Epithelial cell of esophagus (primary cell): ENCODE data around the gene OTULINL.
A peak's percentile ranks its signal among the peaks of the same experiment; 100 is the strongest.

Experiments used
- DNase-seq: peaks from one replicate; pipeline ENCODE4 v3.0.0; 2010; ENCODE audit warnings: low read depth
- H3K4me3 ChIP-seq: 2 replicates; pipeline ENCODE4 v1.5.1; 2011; ENCODE audit warnings: mild to moderate bottlenecking, low read length, control low read depth
- TF ChIP-seq, protein P1 (sequence below): IDR thresholded peaks from 2 replicates; pipeline ENCODE4 v1.5.1; 2011; ENCODE audit warnings: low read depth, mild to moderate bottlenecking, low read length, control low read depth, inconsistent platforms; ENCODE audit not compliant: insufficient read depth; ENCODE audit errors: missing control alignments

Gene OTULINL

DNA sequence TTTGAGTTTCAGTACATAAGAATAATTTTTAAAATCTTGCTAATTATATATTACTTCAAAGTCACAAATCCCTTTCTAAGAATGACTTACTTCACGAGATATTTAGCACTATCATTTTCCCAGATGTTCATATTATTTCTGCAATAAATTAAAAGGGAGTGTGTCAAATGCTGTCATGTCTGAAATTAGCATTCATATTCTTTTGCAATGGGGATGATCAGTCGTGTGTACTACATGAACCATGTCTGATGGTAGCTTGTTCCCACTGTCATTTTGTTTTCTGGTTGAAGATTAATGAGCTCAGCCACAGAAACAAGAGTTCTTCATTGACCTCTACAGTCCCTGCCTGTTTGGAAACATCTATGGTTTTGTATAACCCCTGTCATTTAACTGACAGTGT, 30.1 kb downstream of the OTULINL start:
- TF ChIP-seq, protein P1, sequence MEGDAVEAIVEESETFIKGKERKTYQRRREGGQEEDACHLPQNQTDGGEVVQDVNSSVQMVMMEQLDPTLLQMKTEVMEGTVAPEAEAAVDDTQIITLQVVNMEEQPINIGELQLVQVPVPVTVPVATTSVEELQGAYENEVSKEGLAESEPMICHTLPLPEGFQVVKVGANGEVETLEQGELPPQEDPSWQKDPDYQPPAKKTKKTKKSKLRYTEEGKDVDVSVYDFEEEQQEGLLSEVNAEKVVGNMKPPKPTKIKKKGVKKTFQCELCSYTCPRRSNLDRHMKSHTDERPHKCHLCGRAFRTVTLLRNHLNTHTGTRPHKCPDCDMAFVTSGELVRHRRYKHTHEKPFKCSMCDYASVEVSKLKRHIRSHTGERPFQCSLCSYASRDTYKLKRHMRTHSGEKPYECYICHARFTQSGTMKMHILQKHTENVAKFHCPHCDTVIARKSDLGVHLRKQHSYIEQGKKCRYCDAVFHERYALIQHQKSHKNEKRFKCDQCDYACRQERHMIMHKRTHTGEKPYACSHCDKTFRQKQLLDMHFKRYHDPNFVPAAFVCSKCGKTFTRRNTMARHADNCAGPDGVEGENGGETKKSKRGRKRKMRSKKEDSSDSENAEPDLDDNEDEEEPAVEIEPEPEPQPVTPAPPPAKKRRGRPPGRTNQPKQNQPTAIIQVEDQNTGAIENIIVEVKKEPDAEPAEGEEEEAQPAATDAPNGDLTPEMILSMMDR, result no peak
- H3K4me3 ChIP-seq, result no peak overlapping the region
- no peak for DNase-seq

DNA sequence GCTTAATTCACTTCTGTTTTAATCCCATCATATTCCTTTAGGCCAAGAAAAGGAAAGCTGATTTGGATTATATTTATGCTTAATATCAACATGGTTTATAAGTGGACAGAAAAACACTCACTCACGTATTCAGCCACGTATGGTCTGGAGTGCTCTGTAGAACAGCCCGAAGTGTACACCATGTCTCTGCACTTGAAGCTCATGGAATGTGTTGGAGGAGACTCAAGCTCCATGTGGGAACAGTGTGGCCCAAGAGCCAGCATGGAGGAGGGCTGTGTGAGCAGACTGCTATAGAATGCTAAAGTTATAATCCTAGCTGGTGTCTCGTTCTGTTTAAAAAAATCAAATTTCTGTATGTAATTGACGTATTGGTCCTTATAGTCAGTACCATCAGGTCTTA, 32.9 kb downstream of the OTULINL start:
- no peak for DNase-seq
- TF ChIP-seq, protein P1, result no peak

DNA sequence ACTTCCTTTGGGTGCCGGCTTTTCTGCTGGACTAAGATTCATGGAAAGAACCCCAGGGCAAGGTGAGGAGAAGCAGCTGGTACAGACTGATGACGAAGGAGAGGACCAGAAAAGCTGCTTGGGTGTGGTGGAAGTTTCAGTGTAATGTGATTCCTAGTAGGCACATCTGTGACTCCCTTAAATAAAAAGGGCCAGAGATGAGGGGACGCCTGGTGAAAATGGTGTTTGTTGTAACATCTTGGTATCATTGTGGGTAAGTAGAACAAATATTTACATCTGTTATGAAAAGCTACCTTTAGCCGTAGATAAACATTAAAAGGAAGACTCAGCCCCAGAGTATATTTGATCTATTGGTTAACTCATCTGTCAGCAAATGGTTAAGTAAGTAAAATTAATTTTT, 33.8 kb downstream of the OTULINL start:
- H3K4me3 ChIP-seq, result no peak overlapping the region
- DNase-seq, result peak; percentile 16
- TF ChIP-seq, protein P1, result no peak

More for the DNA sequence above, 32.9 kb downstream of the OTULINL start:
- no peak overlapping the region for H3K4me3 ChIP-seq

DNA sequence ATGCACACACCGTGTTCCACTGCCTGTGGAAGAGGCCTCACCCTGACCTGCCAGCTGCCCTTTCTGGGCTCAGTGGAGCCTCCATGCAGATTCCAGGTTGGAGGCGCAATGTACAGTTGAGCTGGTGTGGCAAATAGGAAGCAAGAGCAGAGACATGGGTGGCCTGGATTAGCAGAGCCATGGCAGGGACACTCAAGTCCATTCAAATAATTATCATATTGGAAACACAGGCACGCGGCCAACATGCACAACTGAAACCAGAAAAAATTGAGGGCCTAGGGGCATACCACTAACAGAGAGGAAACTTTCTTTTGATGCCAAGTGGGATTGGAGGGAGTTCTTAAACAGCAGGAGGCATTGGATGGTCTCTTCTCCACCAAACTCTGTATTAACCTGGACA, 35.8 kb downstream of the OTULINL start:
- DNase-seq, result no peak

DNA sequence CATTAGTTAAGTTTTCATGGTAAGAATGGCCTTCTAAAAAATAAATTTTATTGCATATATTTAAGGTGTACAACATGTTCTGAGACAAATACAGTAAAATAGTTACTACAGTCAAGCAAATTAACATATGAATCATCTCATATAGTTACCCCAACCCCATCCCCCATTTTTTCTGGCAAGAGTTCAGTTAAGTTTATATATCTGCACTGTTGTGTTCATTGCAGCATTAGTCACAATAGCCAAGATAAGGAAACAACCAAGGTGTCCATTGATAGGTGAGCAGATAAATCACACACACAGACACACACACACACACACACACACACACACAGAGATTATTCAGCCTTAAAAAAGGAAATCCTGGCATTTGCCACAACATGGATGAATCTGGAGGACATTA, 45.7 kb downstream of the OTULINL start:
- no peak overlapping the region for H3K4me3 ChIP-seq
- TF ChIP-seq, protein P1, result no peak
- DNase-seq, result peak; percentile 12

More for the DNA sequence above, 35.8 kb downstream of the OTULINL start:
- no peak overlapping the region for H3K4me3 ChIP-seq
- TF ChIP-seq, protein P1, result no peak

DNA sequence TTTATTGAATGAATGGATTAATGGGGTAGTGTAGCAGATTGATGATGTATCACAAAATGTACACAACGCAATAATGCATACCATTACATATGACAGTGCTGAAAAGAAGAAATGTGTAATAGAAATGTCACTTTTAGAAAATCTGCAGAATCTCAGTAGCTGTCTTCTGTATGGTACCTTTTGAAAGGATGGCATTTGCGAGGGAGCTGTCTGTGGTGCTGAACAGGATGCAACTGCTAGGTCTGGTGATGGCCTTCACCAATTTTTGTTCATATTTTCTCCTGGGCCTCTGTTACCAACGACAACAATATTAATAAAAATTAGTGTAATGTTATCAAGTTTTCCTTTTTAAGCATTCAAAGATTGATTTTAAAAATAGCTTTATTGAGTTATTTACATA, 46.8 kb downstream of the OTULINL start:
- peak; percentile 76 for DNase-seq
- H3K4me3 ChIP-seq, result no peak overlapping the region
- TF ChIP-seq, protein P1, result no peak

DNA sequence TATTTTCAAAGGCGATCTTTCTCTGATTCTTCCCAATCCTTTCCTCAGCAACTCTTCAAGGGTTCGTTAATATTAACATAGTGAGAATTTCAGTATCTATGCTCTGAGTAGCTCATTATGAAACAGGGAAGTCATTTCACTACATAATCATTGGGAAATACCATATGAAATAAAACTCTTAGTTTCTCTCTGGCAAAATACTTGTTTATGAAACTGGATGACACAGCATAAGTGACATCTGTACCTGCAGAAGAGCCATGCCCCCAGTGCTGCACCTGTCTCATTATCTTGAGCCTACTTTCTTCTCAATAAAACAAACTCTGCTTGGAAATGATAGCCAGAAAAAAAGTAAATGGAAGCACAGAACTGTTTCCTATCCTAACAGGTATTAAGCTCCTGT, 49.1 kb downstream of the OTULINL start:
- H3K4me3 ChIP-seq, result no peak overlapping the region
- TF ChIP-seq, protein P1, result no peak
- no peak for DNase-seq
